ENCODE results near the gene PACSIN3. TPM values are rescaled to one million over a fixed set of nuclear protein-coding genes. Genes with fewer than 3 reads are reported as not detected.
"Not testable (repeated sequence)": the region's sequence is repeated elsewhere in the genome, so short reads cannot be mapped to it uniquely, and the experiment has no call there.

PACSIN3 gene
- polyA plus RNA-seq, 1 donor (not counting 4 experiments of a cell fraction or from before 2014, with no cell fraction given): 28.1 TPM

DNA sequence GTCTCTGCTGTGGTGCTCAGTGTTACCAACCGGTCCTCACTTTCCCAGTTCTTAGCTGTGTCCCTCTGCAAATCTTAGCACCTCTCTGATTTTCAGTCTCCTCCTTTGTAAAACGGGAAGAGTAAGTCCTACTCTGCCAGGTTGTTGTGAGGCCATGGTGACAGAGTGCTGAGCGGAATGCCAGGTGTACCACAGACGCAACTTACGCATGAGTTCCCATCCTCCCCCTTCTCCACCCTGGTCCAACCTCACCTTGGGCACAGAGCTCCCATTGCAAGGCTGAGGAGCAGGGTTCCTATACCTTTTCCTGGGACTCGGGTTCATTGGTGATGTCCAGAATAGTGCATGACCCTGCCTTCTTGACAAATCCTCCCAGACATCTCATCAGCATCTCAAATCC, 21.2 kb upstream of the PACSIN3 start:
- no peak for TF ChIP-seq EZH2 (IDR thresholded peaks at IDR 0.05; ENCODE audit: low read length)
- TF ChIP-seq, protein P1, sequence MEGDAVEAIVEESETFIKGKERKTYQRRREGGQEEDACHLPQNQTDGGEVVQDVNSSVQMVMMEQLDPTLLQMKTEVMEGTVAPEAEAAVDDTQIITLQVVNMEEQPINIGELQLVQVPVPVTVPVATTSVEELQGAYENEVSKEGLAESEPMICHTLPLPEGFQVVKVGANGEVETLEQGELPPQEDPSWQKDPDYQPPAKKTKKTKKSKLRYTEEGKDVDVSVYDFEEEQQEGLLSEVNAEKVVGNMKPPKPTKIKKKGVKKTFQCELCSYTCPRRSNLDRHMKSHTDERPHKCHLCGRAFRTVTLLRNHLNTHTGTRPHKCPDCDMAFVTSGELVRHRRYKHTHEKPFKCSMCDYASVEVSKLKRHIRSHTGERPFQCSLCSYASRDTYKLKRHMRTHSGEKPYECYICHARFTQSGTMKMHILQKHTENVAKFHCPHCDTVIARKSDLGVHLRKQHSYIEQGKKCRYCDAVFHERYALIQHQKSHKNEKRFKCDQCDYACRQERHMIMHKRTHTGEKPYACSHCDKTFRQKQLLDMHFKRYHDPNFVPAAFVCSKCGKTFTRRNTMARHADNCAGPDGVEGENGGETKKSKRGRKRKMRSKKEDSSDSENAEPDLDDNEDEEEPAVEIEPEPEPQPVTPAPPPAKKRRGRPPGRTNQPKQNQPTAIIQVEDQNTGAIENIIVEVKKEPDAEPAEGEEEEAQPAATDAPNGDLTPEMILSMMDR (optimal IDR thresholded peaks at IDR 0.05 in 1 of 3, IDR thresholded peaks at IDR 0.05 in 1 of 3, conservative IDR thresholded peaks at IDR 0.05 in 1 of 3; ENCODE audit: extremely low read depth in 1 of 3, insufficient read depth in 2 of 3, low read length in 3 of 3): no peak
- Histone ChIP-seq H3K9me3 (ENCODE audit: control insufficient read depth, low read depth, low read length) (no peaks in the 10 kb centered on the region), H3K4me1 (ENCODE audit: control insufficient read depth, extremely low read depth, insufficient read depth, low read length) (peaks cover 24% of the 10 kb centered on the region), H3K27me3 (ENCODE audit: control insufficient read depth, extremely low read depth, insufficient read depth, low read length) (no peaks in the 10 kb centered on the region), H2AFZ (ENCODE audit: control insufficient read depth, low read length) (no peak overlapping the region), H3K27ac (ENCODE audit: control insufficient read depth, insufficient read depth, low read length) (no peak overlapping the region), H3K4me2 (ENCODE audit: control insufficient read depth, extremely low read depth, insufficient read depth, low read depth, low read length) (no peak overlapping the region), H4K20me1 (ENCODE audit: control insufficient read depth, extremely low read depth, insufficient read depth, low read length) (no peaks in the 10 kb centered on the region), H3K9ac (ENCODE audit: control insufficient read depth, extremely low read depth, insufficient read depth, low read length) (no peak overlapping the region), H3K4me3 (ENCODE audit: control insufficient read depth in 2 of 3, extremely low read depth in 1 of 3, insufficient read depth in 2 of 3, low read depth in 1 of 3, low read length in 3 of 3) (no peak overlapping the region), H3K9me1 (ENCODE audit: control insufficient read depth, extremely low read depth, insufficient read depth, low read length) (no peaks in the 10 kb centered on the region), H3K36me3 (ENCODE audit: control insufficient read depth in 2 of 2, extremely low read depth in 1 of 2, insufficient read depth in 2 of 2, low read length in 2 of 2) (no peaks in the 10 kb centered on the region), H3K79me2 (ENCODE audit: control insufficient read depth, insufficient read depth, low read length) (no peaks in the 10 kb centered on the region)
- no peak for FAIRE-seq
- no peak for DNase-seq (ENCODE audit: low read depth, low spot score)
- dilution Hi-C loops (cut with MboI; ENCODE audit: extremely low pct_ligation_motif_present, low sequenced_read_pairs): no loop called here

DNA sequence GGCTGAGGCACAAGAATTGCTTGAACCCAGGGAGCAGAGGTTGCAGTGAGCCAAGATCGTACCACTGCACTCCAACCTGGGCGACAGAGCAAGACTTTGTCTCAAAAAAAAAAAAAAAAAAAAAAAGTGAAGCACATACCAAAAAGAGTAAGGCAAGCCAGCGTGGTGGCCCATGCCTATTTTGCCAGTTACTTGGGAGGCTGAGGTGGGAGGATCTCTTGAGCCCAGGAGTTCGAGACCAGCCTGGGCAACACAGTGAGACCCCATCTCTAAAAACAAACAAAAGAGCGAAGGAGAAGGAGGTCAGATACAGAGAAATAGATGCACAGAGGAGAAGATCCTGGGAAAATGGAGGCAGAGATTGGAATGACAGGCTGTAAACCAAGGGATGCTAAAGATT, 20.3 kb upstream of the PACSIN3 start:
- H3K4me2 ChIP-seq (ENCODE audit: control insufficient read depth, extremely low read depth, insufficient read depth, low read depth, low read length); dilution Hi-C loops (cut with MboI; ENCODE audit: extremely low pct_ligation_motif_present, low sequenced_read_pairs); H3K79me2 ChIP-seq (ENCODE audit: control insufficient read depth, insufficient read depth, low read length); H3K9ac ChIP-seq (ENCODE audit: control insufficient read depth, extremely low read depth, insufficient read depth, low read length); H2AFZ ChIP-seq (ENCODE audit: control insufficient read depth, low read length); H3K4me3 ChIP-seq (ENCODE audit: control insufficient read depth in 2 of 3, extremely low read depth in 1 of 3, insufficient read depth in 2 of 3, low read depth in 1 of 3, low read length in 3 of 3); H3K9me3 ChIP-seq (ENCODE audit: control insufficient read depth, low read depth, low read length); H4K20me1 ChIP-seq (ENCODE audit: control insufficient read depth, extremely low read depth, insufficient read depth, low read length); H3K36me3 ChIP-seq (ENCODE audit: control insufficient read depth in 2 of 2, extremely low read depth in 1 of 2, insufficient read depth in 2 of 2, low read length in 2 of 2); H3K27ac ChIP-seq (ENCODE audit: control insufficient read depth, insufficient read depth, low read length); DNase-seq (ENCODE audit: low read depth, low spot score); FAIRE-seq; H3K27me3 ChIP-seq (ENCODE audit: control insufficient read depth, extremely low read depth, insufficient read depth, low read length); H3K9me1 ChIP-seq (ENCODE audit: control insufficient read depth, extremely low read depth, insufficient read depth, low read length): not testable (repeated sequence)
- H3K4me1 ChIP-seq (ENCODE audit: control insufficient read depth, extremely low read depth, insufficient read depth, low read length): peaks cover 24% of the 10 kb centered on the region

DNA sequence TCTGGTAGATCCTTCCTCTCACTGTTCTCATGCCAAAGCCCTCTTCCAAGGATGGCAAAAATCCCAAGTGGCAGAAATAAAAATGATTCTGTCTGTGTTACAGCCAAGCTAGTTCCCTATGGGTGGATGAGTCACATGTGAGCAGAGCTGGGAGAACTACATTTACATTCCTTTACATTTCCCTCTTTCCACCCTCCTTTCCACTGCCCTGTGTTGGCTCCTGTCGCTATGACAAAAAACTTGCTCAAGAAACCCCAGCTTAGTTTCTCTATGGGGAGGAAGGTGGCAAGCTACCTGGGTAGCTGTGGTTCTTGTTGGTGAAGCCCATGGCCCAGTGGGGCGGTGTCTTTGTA, 18.4 kb upstream of the PACSIN3 start:
- Histone ChIP-seq H3K9me1 (ENCODE audit: control insufficient read depth, extremely low read depth, insufficient read depth, low read length) (no peaks in the 10 kb centered on the region), H3K27ac (ENCODE audit: control insufficient read depth, insufficient read depth, low read length) (peak overlapping the region; percentile 82), H3K27me3 (ENCODE audit: control insufficient read depth, extremely low read depth, insufficient read depth, low read length) (no peaks in the 10 kb centered on the region), H3K79me2 (ENCODE audit: control insufficient read depth, insufficient read depth, low read length) (no peaks in the 10 kb centered on the region), H3K36me3 (ENCODE audit: control insufficient read depth in 2 of 2, extremely low read depth in 1 of 2, insufficient read depth in 2 of 2, low read length in 2 of 2) (no peaks in the 10 kb centered on the region), H3K9me3 (ENCODE audit: control insufficient read depth, low read depth, low read length) (no peaks in the 10 kb centered on the region), H4K20me1 (ENCODE audit: control insufficient read depth, extremely low read depth, insufficient read depth, low read length) (no peaks in the 10 kb centered on the region), H3K4me1 (ENCODE audit: control insufficient read depth, extremely low read depth, insufficient read depth, low read length) (peaks cover 16% of the 10 kb centered on the region), H3K4me2 (ENCODE audit: control insufficient read depth, extremely low read depth, insufficient read depth, low read depth, low read length) (peak overlapping the region; percentile 63), H3K4me3 (ENCODE audit: control insufficient read depth in 2 of 3, extremely low read depth in 1 of 3, insufficient read depth in 2 of 3, low read depth in 1 of 3, low read length in 3 of 3) (peak overlapping the region in 2 of 3 experiments; percentile 16 to 51), H3K9ac (ENCODE audit: control insufficient read depth, extremely low read depth, insufficient read depth, low read length) (peak overlapping the region; percentile 46), H2AFZ (ENCODE audit: control insufficient read depth, low read length) (peak overlapping the region; percentile 72)
- TF ChIP-seq, protein P1 (optimal IDR thresholded peaks at IDR 0.05 in 1 of 3, IDR thresholded peaks at IDR 0.05 in 1 of 3, conservative IDR thresholded peaks at IDR 0.05 in 1 of 3; ENCODE audit: extremely low read depth in 1 of 3, insufficient read depth in 2 of 3, low read length in 3 of 3): no peak
- TF ChIP-seq EZH2 (IDR thresholded peaks at IDR 0.05; ENCODE audit: low read length): no peak
- DNase-seq (ENCODE audit: low read depth, low spot score): no peak
- dilution Hi-C loops (cut with MboI; ENCODE audit: extremely low pct_ligation_motif_present, low sequenced_read_pairs): no loop called here
- FAIRE-seq: peak; percentile 84
